Neural cell (in vitro differentiated cells): ENCODE results near the gene FZR1.

ENCODE experiments used
- CTCF ChIP-seq: fragments of 450-650 bp; IDR thresholded peaks from 2 replicates; pipeline ENCODE4 v1.5.1; 2014; ENCODE audit warnings: antibody characterized with exemption, mild to moderate bottlenecking, moderate library complexity; ENCODE audit not compliant: poor library complexity, severe bottlenecking
- EP300 ChIP-seq: fragments of 450-650 bp; conservative IDR thresholded peaks from 2 replicates; pipeline ENCODE4 v1.6.1; 2014; ENCODE audit warnings: antibody characterized with exemption, mild to moderate bottlenecking, moderate library complexity; ENCODE audit not compliant: poor library complexity, severe bottlenecking
- EZH2 ChIP-seq: fragments of 200-600, 300-800 bp; shearing (Covaris generic), sonication (generic); IDR thresholded peaks from 2 replicates; pipeline ENCODE4 v1.6.1; 2014; ENCODE audit warnings: antibody characterized with exemption, low read length, borderline replicate concordance, mild to moderate bottlenecking; ENCODE audit not compliant: insufficient read depth, poor library complexity, severe bottlenecking
- MXI1 ChIP-seq: fragments of 450-650 bp; conservative IDR thresholded peaks from 2 replicates; pipeline ENCODE4 v1.6.1; 2014; ENCODE audit warnings: antibody characterized with exemption, mild to moderate bottlenecking; ENCODE audit not compliant: poor library complexity, severe bottlenecking
- POLR2AphosphoS5 ChIP-seq: IDR thresholded peaks from 2 replicates; pipeline ENCODE4 v1.6.1; 2012
- RAD21 ChIP-seq: fragments of 450-650 bp; conservative IDR thresholded peaks from 2 replicates; pipeline ENCODE4 v1.6.1; 2014; ENCODE audit warnings: antibody characterized with exemption, mild to moderate bottlenecking, moderate library complexity
- REST ChIP-seq: IDR thresholded peaks from 2 replicates; pipeline ENCODE4 v1.6.1; 2012; ENCODE audit warnings: borderline replicate concordance
- TAF1 ChIP-seq: IDR thresholded peaks from 2 replicates; pipeline ENCODE4 v1.6.1; 2012; ENCODE audit warnings: low read depth

GRCh38 chr19:3477951-3478350 lies 28.2 kb upstream of the FZR1 start:
- TF ChIP-seq CTCF = no peak
- TF ChIP-seq TAF1 = no peak
- TF ChIP-seq POLR2AphosphoS5 = no peak
- no peak for TF ChIP-seq EZH2
- no peak for TF ChIP-seq RAD21
- TF ChIP-seq EP300 = no peak
- TF ChIP-seq REST = no peak
- no peak for TF ChIP-seq MXI1
